WTC11 (cell line): ENCODE data around the gene IQGAP3. TPM values are rescaled to one million over a fixed set of nuclear protein-coding genes. Genes with fewer than 3 reads are reported as not detected.

Source experiments
- ATAC-seq: fragments of 200-7000 bp; cut with Tn5 transposase; 2 replicates; pipeline ENCODE4 v1.10.0; 2021; ENCODE audit warnings: mild to moderate bottlenecking, moderate library complexity
- CTCF ChIA-PET: fragments of 300-600 bp; sonication (Branson Sonifier 250); formaldehyde crosslinking; loops from one replicate; lab custom pipeline; 2021; ENCODE audit warnings: antibody characterized with exemption; lab: Charles Lee
- POLR2A ChIA-PET: fragments of 350-600 bp; sonication (Branson Sonifier 250); formaldehyde crosslinking; loops from one replicate; lab custom pipeline; 2021; ENCODE audit warnings: antibody characterized with exemption; lab: Charles Lee
- DNase-seq: peaks from one replicate; pipeline ENCODE4 v3.0.0; 2021; ENCODE audit warnings: low spot score
- H3K27ac Mint-ChIP-seq: 2 replicates; pipeline ENCODE4 v1.8.0; 2021; ENCODE audit warnings: mixed read lengths
- H3K27me3 Mint-ChIP-seq: 2 replicates; pipeline ENCODE4 v1.8.0; 2021; ENCODE audit warnings: low read depth, mild to moderate bottlenecking, moderate library complexity, mixed read lengths
- H3K36me3 Mint-ChIP-seq: 2 replicates; pipeline ENCODE4 v1.8.0; 2021; ENCODE audit warnings: mixed read lengths
- H3K4me1 Mint-ChIP-seq: 2 replicates; pipeline ENCODE4 v1.8.0; 2022; ENCODE audit warnings: mixed read lengths
- H3K4me3 Mint-ChIP-seq: 2 replicates; pipeline ENCODE4 v1.8.0; 2021; ENCODE audit warnings: mild to moderate bottlenecking, moderate library complexity, mixed read lengths
- H3K9me3 Mint-ChIP-seq: 2 replicates; pipeline ENCODE4 v1.8.0; 2021; ENCODE audit warnings: mixed read lengths
- CREM ChIP-seq: sonication (generic); formaldehyde crosslinking; IDR thresholded peaks from 2 replicates; pipeline ENCODE4 v1.8.1; 2022; ENCODE audit warnings: mild to moderate bottlenecking, missing genetic modification reagents, moderate library complexity
- CTCF ChIP-seq: fragments of 200-600 bp; IDR thresholded peaks from 2 replicates; pipeline ENCODE4 v1.8.0; 2022; ENCODE audit warnings: antibody characterized with exemption
- E2F1 ChIP-seq: sonication (generic); formaldehyde crosslinking; IDR thresholded peaks from 2 replicates; pipeline ENCODE4 v1.8.0; 2022; ENCODE audit warnings: mild to moderate bottlenecking, missing genetic modification reagents
- EMX1 ChIP-seq: fragments of 250-450 bp; sonication (Bioruptor Pico); IDR thresholded peaks from 2 replicates; pipeline ENCODE4 v1.8.0; 2021; ENCODE audit warnings: mild to moderate bottlenecking
- ESRRA ChIP-seq: sonication (generic); formaldehyde crosslinking; IDR thresholded peaks from 2 replicates; pipeline ENCODE4 v1.8.1; 2022; ENCODE audit warnings: mild to moderate bottlenecking, missing genetic modification reagents, borderline replicate concordance
- FOXP1 ChIP-seq: sonication (generic); formaldehyde crosslinking; IDR thresholded peaks from 2 replicates; pipeline ENCODE4 v1.8.0; 2022; ENCODE audit warnings: missing genetic modification reagents, mild to moderate bottlenecking, moderate library complexity, borderline replicate concordance
- JAZF1 ChIP-seq: fragments of 250-450 bp; sonication (Bioruptor Pico); IDR thresholded peaks from 2 replicates; pipeline ENCODE4 v1.9.0; 2021; ENCODE audit warnings: moderate library complexity, mild to moderate bottlenecking, inconsistent platforms
- NFYB ChIP-seq: sonication (generic); formaldehyde crosslinking; conservative IDR thresholded peaks from 2 replicates; pipeline ENCODE4 v1.8.0; 2022; ENCODE audit warnings: low read depth, missing genetic modification reagents
- NR1H2 ChIP-seq: sonication (generic); formaldehyde crosslinking; IDR thresholded peaks from 2 replicates; pipeline ENCODE4 v1.9.0; 2021; ENCODE audit warnings: mild to moderate bottlenecking, moderate library complexity, missing genetic modification reagents
- NR2C2 ChIP-seq: sonication (generic); formaldehyde crosslinking; IDR thresholded peaks from 2 replicates; pipeline ENCODE4 v1.8.0; 2022; ENCODE audit warnings: mild to moderate bottlenecking, missing genetic modification reagents
- PRDM15 ChIP-seq: sonication (generic); formaldehyde crosslinking; IDR thresholded peaks from 2 replicates; pipeline ENCODE4 v1.8.0; 2022; ENCODE audit warnings: missing genetic modification reagents
- PREB ChIP-seq: sonication (generic); formaldehyde crosslinking; IDR thresholded peaks from 2 replicates; pipeline ENCODE4 v1.8.1; 2022; ENCODE audit warnings: mild to moderate bottlenecking, missing genetic modification reagents, moderate library complexity, borderline replicate concordance
- SMAD3 ChIP-seq: sonication (generic); formaldehyde crosslinking; IDR thresholded peaks from 2 replicates; pipeline ENCODE4 v1.8.0; 2022; ENCODE audit warnings: missing genetic modification reagents, mild to moderate bottlenecking, borderline replicate concordance
- TP53 ChIP-seq: sonication (generic); formaldehyde crosslinking; IDR thresholded peaks from 2 replicates; pipeline ENCODE4 v1.8.1; 2023; ENCODE audit warnings: mild to moderate bottlenecking, missing genetic modification reagents
- ZNF138 ChIP-seq: sonication (generic); formaldehyde crosslinking; conservative IDR thresholded peaks from 2 replicates; pipeline ENCODE4 v1.8.1; 2022; ENCODE audit warnings: mild to moderate bottlenecking, moderate library complexity, missing genetic modification reagents
- ZNF416 ChIP-seq: fragments of 250-450 bp; sonication (Bioruptor Pico); IDR thresholded peaks from 2 replicates; pipeline ENCODE4 v1.9.0; 2021; ENCODE audit warnings: mild to moderate bottlenecking, inconsistent platforms
- ZNF423 ChIP-seq: fragments of 250-450 bp; sonication (Bioruptor Pico); IDR thresholded peaks from 2 replicates; pipeline ENCODE4 v2.1.2; 2022; ENCODE audit warnings: mild to moderate bottlenecking, moderate library complexity
- ZNF512 ChIP-seq: sonication (generic); formaldehyde crosslinking; IDR thresholded peaks from 2 replicates; pipeline ENCODE4 v1.8.1; 2022; ENCODE audit warnings: missing genetic modification reagents, borderline replicate concordance
- ZNF532 ChIP-seq: fragments of 250-450 bp; sonication (Bioruptor Pico); IDR thresholded peaks from 2 replicates; pipeline ENCODE4 v1.9.0; 2021; ENCODE audit warnings: mild to moderate bottlenecking, borderline replicate concordance
- ZNF671 ChIP-seq: fragments of 250-450 bp; sonication (Bioruptor Pico); IDR thresholded peaks from 2 replicates; pipeline ENCODE4 v1.8.0; 2021; ENCODE audit warnings: mild to moderate bottlenecking
- total RNA-seq: library from RNA; stranded (reverse); gene quantifications from 3 replicates; pipeline ENCODE4 v1.2.3, GENCODE V29; 2021

The IQGAP3 gene
- total RNA-seq, 1 experiment from 2014 or later = 33.3 TPM

- no peaks in the 10 kb centered on the region for H3K9me3 Mint-ChIP-seq
- no peak overlapping the region for H3K27ac Mint-ChIP-seq
- no peak for ATAC-seq
- DNase-seq = no peak
- H3K4me1 Mint-ChIP-seq = peaks cover 53% of the 10 kb centered on the region
- POLR2A ChIA-PET = interaction anchor here (0.9 to 3.0 kb wide), 4 partner anchors 10 to 24 kb away, joined by 3 to 15 read pairs (median 8); partner anchors contain the start of gene MEF2D
- CTCF ChIA-PET = interaction anchor here (0.5 to 6.0 kb wide), 17 partner anchors 8 to 156 kb away, joined by 3 to 145 read pairs (median 4); partner anchors contain the start of gene MEF2D
- no peak overlapping the region; the same call in 1 of the 2 replicates for H3K4me3 Mint-ChIP-seq
- no peaks in the 10 kb centered on the region for H3K27me3 Mint-ChIP-seq
- H3K36me3 Mint-ChIP-seq = no peaks in the 10 kb centered on the region
- 0 out of 2 replicates have a peak, but pooled peaks have one; percentile 13 for TF ChIP-seq FOXP1 (CRISPR knock-in tag)
- no peak for TF ChIP-seq NFYB (CRISPR knock-in tag)
- TF ChIP-seq NR1H2 (CRISPR knock-in tag) = no peak
- TF ChIP-seq CREM (CRISPR knock-in tag) = no peak
Observed at GRCh38 chr1:156488566-156489165, 83.7 kb downstream of the IQGAP3 start.

- no peak for DNase-seq
- H3K36me3 Mint-ChIP-seq = no peaks in the 10 kb centered on the region
- no peak overlapping the region for H3K4me3 Mint-ChIP-seq
- H3K9me3 Mint-ChIP-seq = no peaks in the 10 kb centered on the region
- CTCF ChIA-PET = interaction anchor here (1.4 to 1.5 kb wide), 2 partner anchors 29 to 136 kb away, joined by 4 to 6 read pairs; no protein-coding TSS in a partner anchor
- POLR2A ChIA-PET = interaction anchor here (2.9 kb wide), 1 partner anchor 11 kb away, joined by 15 read pairs; no protein-coding TSS in a partner anchor
- no peaks in the 10 kb centered on the region for H3K27me3 Mint-ChIP-seq
- H3K27ac Mint-ChIP-seq = peak overlapping the region; percentile 68; the same call in 1 of the 2 replicates
- TF ChIP-seq ZNF423 (CRISPR knock-in tag) = no peak
- TF ChIP-seq ZNF512 (CRISPR knock-in tag) = no peak
- no peak for TF ChIP-seq CTCF
- no peak for TF ChIP-seq JAZF1
- TF ChIP-seq NFYB (CRISPR knock-in tag) = no peak
- TF ChIP-seq NR2C2 (CRISPR knock-in tag) = no peak
- TF ChIP-seq PREB (CRISPR knock-in tag) = no peak
- no peak for TF ChIP-seq E2F1 (CRISPR knock-in tag)
- TF ChIP-seq PRDM15 = no peak
- TF ChIP-seq ZNF532 (CRISPR knock-in tag) = no peak
- no peak for TF ChIP-seq EMX1 (CRISPR knock-in tag)
- no peak for TF ChIP-seq ZNF416
- TF ChIP-seq SMAD3 (CRISPR knock-in tag) = no peak
- no peak for TF ChIP-seq ZNF671 (CRISPR knock-in tag)
- no peak for TF ChIP-seq ESRRA (CRISPR knock-in tag)
- TF ChIP-seq TP53 (CRISPR knock-in tag) = no peak
- TF ChIP-seq ZNF138 (CRISPR knock-in tag) = no peak
- TF ChIP-seq, all 79 proteins: peak for 0
- ATAC-seq = no peak
- peaks cover 49% of the 10 kb centered on the region for H3K4me1 Mint-ChIP-seq
Observed at GRCh38 chr1:156487862-156488261, 84.5 kb downstream of the IQGAP3 start.
